GM19240 (cell line): ENCODE data around the gene MAD2L1BP.

ENCODE experiments used
- DNase-seq: peaks from one replicate; pipeline ENCODE4 v3.0.0; 2011; ENCODE audit warnings: low spot score; ENCODE audit not compliant: insufficient read length

MAD2L1BP gene

GRCh38 chr6:43681303-43681702 is 45.7 kb downstream of the MAD2L1BP start:
- DNase-seq: no peak

- DNase-seq: no peak
Observed at GRCh38 chr6:43682724-43683429, 47.2 kb downstream of the MAD2L1BP start.

- DNase-seq: no peak
Observed at GRCh38 chr6:43683708-43684455, 48.2 kb downstream of the MAD2L1BP start.

GRCh38 chr6:43687079-43687436 is 51.4 kb downstream of the MAD2L1BP start:
- DNase-seq: no peak

- DNase-seq: peak; percentile 87
Observed at GRCh38 chr6:43687437-43688347, 52.1 kb downstream of the MAD2L1BP start, which contains the start of gene MRPS18A. Gene MRPS18A (minus strand): TSS chr6:43687791. CDS start chr6:43687779, 12 bp downstream.

GRCh38 chr6:43689421-43689820 is 53.8 kb downstream of the MAD2L1BP start:
- DNase-seq: no peak
